Middle frontal gyrus (tissue), 1 donor: Measurements from ENCODE around the gene CACNA1D.
"Not testable (repeated sequence)": the region's sequence is repeated elsewhere in the genome, so short reads cannot be mapped to it uniquely, and the experiment has no call there.

Source experiments
- DNase-seq: peaks from one replicate; pipeline ENCODE4 v3.0.0-alpha.2; 2015; ENCODE audit warnings: low spot score; ENCODE audit errors: extremely low spot score

The CACNA1D gene

DNA sequence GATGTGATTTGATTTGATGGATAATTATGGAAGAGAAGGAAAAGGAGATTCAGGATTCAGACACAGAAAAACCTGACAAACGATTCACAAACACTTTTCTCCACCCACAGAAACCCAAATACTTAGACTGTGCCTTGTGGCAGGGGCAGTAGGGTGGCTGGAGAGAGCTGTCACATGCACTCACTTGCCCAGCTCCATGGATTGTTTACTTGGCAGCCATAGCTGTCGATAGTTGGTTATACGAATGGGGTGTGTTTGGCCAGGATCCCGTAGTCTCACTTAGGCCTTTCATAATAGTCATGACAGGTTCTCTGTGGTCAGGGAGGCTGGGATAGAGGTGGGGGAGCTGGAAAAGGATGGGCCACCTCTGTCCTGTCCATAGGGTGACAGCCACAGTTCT, 76.9 kb downstream of the CACNA1D start:
- no peak for DNase-seq

DNA sequence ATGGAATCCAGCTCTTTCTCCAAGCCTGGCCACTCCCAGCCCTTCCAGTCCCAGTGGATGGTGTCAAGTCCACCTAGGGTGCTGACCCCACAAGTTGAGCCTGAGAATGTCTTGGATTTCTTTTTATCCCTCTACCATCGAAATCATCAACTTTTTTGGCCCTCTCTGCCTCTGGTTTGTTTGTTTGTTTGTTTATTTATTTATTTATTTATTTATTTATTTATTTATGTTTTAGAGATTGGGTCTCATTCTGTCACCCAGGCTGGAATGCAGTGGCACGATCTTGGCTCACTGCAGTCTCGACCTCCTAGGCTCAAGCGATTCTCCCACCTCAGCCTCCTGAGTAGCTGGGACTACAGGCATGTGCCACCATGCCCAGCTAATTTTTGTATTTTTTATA, 77.8 kb downstream of the CACNA1D start:
- not testable (repeated sequence) for DNase-seq

DNA sequence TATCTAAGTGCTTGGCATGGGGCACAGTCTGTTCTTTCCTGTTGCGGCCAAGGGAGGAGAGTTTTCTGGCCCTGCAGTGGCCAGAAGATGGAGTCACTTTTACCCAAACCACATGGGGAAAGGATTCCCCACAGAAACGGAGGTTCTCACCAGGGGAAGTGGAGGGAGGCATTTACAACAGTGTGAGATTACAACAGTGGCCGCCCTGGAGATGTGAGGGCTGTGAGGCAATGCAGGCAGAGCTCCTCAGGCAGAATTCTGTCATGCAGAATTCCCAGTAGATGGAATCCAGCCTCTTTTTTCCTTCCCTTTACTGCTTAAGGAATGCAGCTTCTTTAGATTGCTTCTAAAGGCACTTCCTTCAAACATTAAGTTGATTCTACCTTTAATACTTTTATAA, 83.1 kb downstream of the CACNA1D start:
- no peak for DNase-seq

DNA sequence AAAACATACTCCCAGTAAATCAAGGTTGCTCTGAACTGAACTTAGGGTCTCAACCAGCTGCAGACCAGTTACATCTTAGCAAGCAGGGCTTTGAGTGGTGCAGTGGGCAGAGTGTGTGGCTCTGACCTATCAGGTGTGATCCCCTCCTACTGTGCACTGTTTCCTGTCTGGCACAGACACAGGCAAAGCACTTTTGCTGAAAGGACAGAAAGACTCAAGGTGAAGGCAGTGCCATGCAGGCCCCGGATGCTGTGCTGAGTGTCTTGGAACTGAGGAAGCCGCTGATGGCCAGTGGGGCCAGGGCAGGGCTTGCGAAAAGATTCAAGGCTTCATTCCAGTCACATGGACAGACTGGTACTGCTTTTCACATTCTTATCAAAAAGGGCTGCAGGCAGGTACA, 85.2 kb downstream of the CACNA1D start:
- DNase-seq = no peak

DNA sequence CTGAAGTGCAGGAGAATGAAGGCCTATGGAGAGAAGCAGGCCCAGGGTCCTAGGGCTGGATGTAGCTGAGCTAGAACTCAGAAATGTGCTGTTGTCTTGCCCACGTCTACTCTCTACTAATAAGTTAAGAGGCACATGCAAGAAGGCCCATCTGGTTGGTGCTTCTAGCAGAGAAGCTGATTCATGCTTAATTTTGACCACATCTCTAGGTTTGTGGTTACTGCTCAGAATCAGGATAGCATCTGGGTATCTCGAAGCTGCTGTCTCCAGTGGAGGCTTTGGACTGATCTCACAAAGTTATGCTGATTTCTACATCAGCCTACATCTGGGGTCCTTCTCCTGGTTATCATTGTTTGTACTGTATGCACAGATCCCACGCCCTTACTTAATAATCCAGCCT, 87.3 kb downstream of the CACNA1D start:
- no peak for DNase-seq

DNA sequence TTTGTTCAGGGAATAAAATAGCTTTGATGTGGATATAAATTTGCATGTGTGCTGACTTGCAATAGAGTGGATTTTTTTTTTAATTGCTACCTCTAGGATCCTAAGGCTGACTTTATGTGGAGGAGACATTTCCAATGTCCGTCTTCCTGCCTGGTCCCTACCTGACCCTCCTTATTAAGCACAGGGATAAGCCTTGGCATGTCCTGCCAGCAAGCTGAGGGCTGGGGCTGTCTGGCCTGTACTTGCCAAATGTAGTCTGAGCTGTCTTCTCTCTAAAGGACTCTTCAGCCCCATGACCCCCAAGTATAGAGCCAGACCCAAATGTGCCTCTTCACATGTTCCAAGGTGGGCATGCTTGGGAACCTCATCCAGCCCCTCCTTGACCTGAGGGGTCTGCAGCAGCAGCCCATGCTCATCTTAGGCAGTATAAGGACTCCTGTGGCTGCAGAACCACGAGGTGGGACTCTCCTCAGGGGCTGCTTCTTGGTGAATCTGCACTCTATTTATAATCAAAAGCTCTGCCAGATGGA, 88.8 kb downstream of the CACNA1D start:
- DNase-seq = no peak

DNA sequence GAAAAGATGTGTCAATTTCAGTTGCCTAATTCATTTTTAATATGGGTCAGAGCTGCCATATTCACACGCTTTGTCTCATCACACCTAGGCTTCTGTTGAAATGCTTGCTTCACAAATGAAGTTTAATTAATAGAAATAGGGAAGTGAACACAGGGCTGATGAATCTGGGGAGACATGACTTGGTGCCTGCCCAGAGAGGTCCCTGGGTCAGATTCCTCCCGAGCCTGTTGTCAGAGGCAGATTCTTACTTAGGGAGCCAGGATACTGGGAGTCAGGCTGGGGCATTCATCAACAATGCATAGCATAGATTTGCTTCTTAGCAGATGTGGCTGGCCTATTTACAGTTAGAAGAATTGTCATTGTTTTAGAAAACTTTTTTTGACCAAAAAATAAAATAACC, 90.6 kb downstream of the CACNA1D start:
- no peak for DNase-seq

DNA sequence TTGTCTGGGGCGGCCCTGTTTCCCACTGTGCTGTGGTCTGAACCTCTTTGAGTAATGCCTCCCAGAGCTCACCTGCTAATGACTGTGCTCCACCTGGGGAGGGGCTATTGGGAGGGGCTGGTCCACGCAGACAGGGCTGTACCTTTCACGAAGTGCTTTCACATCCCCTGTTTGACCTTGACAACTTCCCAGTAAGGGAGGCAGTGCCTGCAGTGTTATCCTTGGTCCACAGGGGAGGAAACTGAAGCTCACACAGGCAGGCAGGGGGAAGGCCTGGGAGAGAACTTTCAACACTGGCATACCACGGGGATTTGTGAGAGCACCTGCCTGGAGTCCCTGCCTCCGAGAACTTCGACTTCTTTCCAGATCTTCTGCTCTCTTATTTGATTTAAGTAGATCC, 91.2 kb downstream of the CACNA1D start:
- no peak for DNase-seq

DNA sequence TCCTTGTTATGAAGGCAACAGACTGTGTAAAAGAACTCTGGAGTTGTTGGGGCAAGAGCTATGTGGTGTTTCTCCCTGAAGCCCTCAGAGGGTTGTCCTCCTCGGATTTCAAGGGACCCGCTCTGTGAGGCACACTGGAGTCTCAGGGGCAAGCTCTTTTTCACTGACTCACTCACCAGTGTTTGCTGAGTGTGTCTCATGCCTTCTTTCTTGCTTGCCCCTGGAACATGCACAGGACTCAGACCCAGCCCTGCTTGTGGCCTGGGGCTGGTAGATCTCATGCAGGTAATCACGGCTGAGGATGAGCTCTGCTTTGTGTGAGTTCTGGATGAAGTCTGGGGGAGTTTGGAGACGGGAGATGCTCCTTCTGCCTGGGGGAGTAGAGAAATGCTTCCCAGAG, 93.7 kb downstream of the CACNA1D start:
- no peak for DNase-seq

DNA sequence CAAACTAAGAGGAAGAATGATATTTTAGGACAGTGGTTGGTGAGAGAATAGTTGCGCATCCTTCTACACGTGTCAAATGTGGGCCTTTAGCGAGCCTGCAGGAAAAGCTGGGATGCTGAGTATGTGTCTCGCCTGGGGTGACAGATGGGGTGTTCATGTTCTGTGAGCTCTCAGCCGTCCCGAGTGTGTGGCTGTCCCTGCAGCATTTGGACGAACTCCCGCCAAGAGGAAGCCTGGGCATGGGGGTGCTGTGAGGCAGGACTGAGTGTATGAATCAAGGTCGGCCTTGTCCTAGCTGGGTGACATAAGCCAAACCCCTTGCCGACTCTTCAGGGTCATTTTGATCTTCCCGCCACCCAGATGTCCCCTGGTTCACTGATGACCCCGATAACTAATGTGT, 94.8 kb downstream of the CACNA1D start:
- no peak for DNase-seq

DNA sequence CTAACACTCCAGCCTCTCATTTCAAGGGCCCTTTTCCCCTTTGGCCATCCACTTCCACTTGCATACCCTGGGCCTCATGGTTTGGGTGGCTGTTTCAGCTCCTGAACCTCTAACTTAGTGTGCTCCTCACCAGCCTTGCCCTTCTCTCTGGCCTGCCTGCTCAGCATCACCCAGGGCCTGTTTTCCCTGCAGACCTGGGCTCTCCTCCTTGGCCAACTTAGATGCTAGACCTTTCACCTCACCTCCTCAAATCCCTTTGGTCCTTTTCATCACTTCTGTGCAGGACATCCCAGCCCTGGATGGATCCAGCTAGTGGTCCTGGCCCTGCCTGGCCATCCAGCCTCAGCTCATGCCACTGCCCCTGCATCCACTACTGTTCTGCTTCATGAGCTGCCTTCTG, 95.4 kb downstream of the CACNA1D start:
- DNase-seq = no peak

DNA sequence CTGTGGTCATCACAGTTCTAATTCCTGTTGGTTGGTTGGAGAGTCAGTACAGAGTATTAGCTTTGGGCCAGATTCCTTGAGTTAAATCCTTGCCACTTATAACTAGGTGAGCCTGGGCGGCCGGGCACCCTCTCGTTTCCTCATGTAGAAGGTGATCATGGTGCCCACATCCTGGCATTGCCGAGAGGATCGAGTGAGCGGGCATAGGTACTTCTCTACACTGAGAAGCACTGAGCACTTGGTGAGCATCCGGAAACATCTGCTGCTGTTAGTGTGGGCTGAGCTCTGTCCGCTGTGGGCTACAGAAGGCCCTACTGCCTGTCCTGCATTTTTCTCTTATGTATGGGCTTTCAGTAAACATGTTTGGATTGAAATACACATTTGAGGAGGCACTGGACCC, 96.2 kb downstream of the CACNA1D start:
- DNase-seq = no peak

DNA sequence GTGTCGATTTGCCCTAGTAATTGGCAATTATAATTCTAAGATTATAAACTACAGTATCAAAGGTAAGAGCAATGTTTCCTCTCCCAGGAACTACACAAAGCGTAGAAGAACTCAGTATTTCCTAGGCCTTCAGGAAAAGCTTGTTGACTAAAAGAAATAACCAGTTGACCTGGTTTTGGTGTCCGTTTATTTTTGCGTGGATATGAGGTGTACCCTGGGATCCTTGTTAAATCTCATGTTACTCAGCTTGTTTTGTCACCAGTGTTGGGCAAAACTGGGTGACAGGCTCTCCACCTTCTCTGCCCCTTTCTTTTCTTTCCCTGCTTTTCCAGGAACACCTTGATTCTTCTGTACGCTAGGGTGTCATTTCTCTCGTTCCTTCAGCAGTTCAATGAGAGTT, 97.2 kb downstream of the CACNA1D start:
- DNase-seq = no peak

DNA sequence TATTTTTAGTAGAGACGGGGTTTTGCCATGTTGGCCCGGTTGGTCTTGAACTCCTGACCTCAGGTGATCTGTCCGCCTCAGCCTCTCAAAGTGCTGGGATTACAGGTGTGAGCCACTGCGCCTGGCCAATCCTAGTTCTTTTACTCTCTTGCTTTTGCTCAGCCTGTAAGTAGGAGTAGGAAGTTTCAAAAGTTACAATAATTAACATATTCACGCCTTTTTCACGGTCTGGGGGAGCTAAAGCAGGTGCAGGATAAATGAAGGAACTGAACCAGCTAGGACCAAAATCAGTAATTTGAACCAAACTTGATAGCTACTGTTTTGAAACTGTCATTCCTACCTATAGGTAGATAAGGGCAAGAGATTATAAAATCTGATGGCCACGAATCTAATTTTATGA, 98.5 kb downstream of the CACNA1D start:
- DNase-seq = no peak

DNA sequence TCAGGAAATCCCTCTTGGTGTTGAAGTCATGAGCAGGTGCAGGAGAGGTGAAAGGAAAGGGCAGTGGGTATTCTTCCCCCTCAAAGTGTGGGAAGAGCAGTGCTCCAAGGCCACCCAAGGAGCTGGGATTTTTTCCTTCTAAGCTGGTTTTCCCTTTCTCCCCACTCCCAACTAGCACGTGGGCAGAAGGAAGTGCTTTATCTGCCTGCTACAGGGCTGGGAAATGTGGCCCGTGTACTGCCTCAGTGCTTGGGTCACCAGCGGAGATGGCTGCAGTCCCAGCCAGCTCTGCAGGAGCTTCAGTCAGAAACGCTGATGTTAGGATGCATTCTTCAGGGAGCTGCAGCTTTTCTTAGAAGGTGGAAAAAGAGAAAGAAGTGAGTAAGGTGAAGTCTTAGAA, 99.2 kb downstream of the CACNA1D start:
- DNase-seq = no peak

DNA sequence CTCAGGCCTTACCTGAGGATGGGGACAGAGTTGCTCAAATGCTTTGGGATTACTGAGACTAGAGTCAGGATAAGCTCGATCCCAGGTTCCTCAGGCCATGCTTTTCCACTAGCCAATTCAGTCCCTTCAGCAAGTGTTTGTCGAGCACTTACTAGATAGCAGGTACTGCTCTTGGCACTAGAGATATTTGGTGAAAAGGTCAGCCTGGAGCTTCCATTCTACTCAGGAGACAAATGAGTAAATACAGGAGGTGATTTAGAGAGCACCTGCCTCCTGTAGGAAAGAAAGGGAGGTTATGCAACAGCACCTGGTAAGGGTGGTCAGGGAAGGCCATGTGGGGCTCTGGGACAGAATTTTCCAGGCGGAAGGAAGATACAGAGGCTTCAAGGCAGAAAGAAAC, 99.9 kb downstream of the CACNA1D start:
- DNase-seq = no peak

DNA sequence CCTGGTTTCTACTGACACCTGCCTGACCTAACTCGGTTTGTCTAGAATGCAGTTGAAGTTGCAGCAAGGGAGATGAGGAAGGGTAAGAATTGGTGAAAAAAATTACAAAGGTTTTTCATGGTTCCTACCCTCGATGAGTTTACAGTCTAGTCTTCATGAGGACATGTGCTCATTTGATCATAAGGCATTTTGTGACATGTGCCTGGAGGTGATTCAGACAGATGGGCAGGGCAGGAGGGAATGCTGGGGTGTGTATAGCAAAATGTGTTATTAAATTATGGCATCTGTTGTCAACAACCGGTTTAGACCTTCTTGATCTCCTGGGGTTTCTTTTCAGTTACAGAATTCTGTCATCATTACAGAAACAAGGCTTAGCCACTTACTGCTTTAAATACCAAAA, 101.2 kb downstream of the CACNA1D start:
- no peak for DNase-seq

DNA sequence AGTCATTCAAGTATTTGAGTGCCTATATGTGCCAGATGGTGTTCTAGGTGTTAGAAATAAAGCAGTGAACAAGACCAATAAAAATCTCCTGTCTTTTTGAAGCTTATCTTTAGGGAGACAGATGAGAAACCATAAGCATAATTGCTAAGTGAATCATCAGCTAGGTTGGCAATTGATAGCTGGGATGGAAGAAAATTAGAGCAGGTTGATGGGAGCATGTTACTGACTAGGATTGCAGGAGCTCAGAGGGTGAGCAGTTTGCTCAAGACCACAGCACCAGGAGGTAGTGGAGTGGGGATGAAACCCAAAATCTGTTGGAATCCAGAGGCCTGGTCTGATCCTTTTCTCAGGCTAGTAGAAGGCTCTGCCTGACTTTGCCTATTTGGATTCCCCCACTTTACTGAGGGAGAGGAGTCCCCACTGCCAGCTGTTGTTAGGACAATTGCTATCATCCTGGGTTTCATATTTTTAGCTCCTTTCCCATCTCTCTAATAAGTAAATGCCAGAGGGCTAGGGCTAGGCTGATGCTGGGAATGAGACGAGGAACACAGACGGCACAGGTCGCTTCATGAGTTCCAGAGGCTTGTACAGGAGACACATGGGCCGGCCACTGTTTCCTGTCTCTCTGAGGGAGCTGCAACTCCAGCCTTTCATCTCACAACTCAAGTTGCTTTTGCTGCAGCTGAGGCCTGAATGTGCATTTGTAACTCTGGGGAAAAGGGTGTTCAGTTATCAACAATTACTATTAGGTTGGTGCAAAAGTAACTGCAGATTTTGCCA, 102.9 kb downstream of the CACNA1D start:
- no peak for DNase-seq

DNA sequence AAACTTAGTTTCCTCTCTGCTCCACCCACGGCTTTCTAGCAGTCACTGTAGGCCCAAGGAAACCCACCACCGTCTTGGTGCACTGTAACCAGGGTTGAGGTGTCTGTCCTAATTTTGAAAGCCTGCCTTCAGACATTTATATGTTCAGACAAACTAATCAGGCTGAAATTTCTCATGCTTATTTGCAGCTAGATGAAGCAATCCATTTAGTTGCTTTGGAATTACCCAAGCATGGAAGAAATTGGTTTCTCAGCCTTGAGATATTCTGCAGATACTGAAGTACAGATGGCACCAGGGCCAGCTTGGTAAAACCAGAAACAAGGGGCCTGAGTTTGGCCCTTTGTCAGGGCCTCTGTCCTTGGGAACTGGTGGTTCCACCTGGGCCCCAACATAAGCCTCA, 105.4 kb downstream of the CACNA1D start:
- no peak for DNase-seq

DNA sequence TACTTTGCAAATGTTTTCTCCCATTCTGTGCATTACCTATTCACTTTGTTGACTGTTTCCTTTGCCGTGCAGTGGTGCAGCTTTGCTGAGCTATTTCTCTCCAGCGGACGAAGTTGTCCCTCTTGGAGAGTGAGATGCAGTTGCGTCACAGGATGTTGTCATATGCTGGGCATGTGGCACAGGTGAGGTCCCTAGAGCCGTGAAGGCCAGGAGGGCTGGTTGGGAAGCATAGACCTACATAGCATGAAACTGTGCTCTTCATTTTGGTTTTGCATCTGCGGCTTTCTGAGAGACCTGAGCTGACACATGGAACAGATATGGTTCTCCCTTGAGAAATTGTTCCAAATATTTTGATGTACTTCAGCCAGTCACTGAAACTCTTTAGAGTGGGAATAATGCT, 108.5 kb downstream of the CACNA1D start:
- no peak for DNase-seq

DNA sequence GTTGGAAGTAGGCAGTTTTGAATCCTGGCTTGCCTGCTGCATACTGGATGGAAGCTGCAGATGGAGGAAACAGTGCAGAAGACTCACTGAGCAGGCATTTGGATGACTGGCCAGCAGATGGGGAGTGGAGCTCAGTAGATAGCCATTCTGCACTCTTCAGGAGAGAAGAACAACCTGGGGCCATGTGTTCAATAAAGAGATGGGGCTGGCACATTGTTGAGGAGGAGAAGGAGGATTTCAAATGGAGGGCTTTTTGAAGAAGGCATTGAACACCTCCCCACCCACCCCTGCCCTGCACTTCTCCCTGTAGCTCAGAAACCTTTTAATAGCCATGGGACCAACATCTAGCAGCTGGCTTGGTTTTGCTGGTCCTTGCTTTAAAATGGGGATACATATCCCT, 109.8 kb downstream of the CACNA1D start:
- no peak for DNase-seq

DNA sequence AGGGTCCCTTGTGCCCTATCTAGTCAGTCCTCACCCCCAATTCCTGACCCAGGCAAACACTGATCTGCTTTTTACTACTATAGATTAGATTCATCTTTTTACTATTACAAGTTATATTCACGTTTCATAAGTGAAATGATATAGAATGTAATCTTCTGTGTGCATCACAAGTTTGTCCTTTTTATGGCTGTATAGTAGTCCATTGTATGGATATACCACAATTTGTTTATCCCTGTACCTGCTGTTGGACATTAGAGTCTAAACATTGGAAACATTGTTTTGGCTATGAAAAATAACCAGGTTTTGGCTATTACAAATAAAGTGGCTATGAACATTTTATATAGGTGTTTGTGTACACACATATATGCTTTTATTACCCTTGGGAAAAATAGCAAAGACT, 112.4 kb downstream of the CACNA1D start:
- no peak for DNase-seq

DNA sequence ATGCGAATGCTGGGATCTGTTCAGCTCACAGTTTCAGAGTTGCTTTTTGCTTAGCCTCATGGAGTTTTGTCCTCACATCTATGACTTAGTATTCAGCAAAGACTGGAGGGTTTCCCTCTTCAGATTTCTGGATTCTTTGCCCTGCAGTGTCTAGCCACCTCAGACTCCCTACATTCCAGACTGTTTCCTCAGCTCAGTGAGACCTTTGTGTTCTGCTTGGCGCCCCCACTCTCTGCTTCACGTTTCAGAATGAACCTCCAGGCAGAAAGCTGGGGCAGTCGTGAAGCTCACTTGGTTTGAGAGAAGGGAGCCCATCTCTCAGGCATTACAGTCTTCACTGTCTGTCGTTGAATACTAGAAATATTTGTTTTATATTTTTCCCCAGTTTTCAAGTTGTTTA, 118.1 kb downstream of the CACNA1D start:
- no peak for DNase-seq

DNA sequence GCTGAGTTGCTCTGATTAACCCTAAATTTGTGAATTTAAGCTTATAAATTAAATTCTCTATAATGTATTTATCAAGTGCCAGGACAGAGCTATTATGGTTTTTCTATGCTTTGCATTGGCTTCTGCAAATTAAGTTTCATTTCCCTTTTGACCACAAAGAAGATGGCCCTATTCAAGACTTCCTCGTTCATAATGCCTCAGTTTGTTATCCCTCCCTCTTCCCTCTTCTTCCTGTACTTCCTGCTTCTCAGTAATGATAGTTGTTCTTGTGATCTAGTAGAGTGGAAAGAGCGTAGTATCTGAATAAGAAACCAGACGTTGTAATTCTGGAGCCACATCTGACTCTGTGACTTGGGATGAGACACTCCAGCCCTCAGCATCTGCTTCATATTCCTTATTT, 118.7 kb downstream of the CACNA1D start:
- no peak for DNase-seq
